ENCODE measurements around the gene SBNO2. TPM values are rescaled to one million over a fixed set of nuclear protein-coding genes. Genes with fewer than 3 reads are reported as not detected.

The SBNO2 gene
- total RNA-seq, 3 donors from 2014 or later, result 58.0 to 86.6 (median 74.6) TPM

GRCh38 chr19:1128106-1128505, 46.0 kb downstream of the SBNO2 start:
- no peak for TF ChIP-seq CTCF (IDR thresholded peaks at IDR 0.05)
- Histone ChIP-seq H3K36me3 (ENCODE audit: low read depth) (peaks cover 4% of the 10 kb centered on the region), H3K4me1 (ENCODE audit: low read depth) (peaks cover 37% of the 10 kb centered on the region), H3K4me3 (no peak overlapping the region), H3K9me3 (no peaks in the 10 kb centered on the region)
- intact Hi-C loops (cut with DNase I, micrococcal nuclease), result loop anchor here in 1 of 2 donors (10.0 kb wide), 1 partner anchor 47 kb away; the partner anchor contains the start of gene SBNO2
- DNase-seq (peak in 1 of 3 donors; percentile 40), ATAC-seq (no peak)

- H3K36me3 ChIP-seq (ENCODE audit: low read depth), result peaks cover 10% of the 10 kb centered on the region
- H3K4me3 ChIP-seq, result no peak overlapping the region
- intact Hi-C loops (cut with DNase I, micrococcal nuclease), result loop anchor here in 1 of 2 donors (10.0 kb wide), 1 partner anchor 48 kb away; the partner anchor contains the start of gene SBNO2
- ATAC-seq, result no peak
- no peak for TF ChIP-seq CTCF (IDR thresholded peaks at IDR 0.05)
- H3K9me3 ChIP-seq, result no peaks in the 10 kb centered on the region
- H3K4me1 ChIP-seq (ENCODE audit: low read depth), result peaks cover 29% of the 10 kb centered on the region
- DNase-seq, result no peak
These were observed 46.9 kb downstream of the SBNO2 start for GRCh38 chr19:1126984-1127760.

DNA sequence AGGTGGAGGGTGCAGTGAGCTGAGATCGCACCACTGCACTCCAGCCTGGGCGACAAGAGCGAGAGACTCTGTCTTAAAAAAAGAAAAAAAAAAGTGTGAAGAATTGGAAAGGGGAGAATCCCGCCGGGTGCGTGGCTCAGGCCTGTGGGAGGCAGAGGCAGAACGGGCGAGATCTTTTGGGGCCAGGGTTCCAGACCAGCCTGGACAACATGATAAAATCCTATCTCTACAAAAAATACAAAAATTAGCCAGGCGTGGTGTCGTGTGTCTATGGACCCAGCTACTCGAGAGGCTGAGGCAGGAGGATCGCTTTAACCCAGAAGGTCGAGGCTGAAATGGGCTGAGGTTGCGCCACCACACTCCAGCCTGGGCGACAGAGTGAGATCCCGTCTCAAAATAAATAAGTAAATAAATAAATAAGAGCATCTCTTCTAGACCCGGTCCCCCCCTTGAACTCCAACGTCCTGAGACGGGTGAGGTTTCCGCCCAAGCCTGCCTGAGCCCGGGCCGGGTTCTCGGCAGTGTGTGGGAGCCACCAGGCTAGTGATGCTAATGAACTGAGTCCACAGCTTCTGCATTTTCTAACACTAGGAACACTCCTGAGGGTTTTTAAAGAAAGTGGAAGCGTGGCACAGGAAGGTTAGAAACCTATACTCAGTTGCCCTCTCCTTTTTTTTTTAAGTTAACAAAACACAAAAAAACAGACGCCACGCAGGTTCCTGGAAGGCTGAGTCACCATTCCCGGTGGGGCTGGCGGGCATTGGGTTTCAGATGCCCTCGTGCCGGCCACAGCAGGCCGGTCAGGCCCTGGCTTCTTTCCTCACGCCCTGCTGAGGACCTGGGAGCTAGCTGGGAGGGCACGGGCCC, 48.2 kb downstream of the SBNO2 start:
- no peak for TF ChIP-seq CTCF (IDR thresholded peaks at IDR 0.05)
- Histone ChIP-seq H3K4me3 (no peak overlapping the region), H3K9me3 (no peaks in the 10 kb centered on the region), H3K36me3 (ENCODE audit: low read depth) (peaks cover 12% of the 10 kb centered on the region), H3K4me1 (ENCODE audit: low read depth) (peaks cover 19% of the 10 kb centered on the region)
- DNase-seq (no peak), ATAC-seq (no peak)
- intact Hi-C loops (cut with DNase I, micrococcal nuclease), result loop anchor here in 1 of 2 donors (10.0 kb wide), 1 partner anchor 49 kb away; the partner anchor contains the start of gene SBNO2

DNA sequence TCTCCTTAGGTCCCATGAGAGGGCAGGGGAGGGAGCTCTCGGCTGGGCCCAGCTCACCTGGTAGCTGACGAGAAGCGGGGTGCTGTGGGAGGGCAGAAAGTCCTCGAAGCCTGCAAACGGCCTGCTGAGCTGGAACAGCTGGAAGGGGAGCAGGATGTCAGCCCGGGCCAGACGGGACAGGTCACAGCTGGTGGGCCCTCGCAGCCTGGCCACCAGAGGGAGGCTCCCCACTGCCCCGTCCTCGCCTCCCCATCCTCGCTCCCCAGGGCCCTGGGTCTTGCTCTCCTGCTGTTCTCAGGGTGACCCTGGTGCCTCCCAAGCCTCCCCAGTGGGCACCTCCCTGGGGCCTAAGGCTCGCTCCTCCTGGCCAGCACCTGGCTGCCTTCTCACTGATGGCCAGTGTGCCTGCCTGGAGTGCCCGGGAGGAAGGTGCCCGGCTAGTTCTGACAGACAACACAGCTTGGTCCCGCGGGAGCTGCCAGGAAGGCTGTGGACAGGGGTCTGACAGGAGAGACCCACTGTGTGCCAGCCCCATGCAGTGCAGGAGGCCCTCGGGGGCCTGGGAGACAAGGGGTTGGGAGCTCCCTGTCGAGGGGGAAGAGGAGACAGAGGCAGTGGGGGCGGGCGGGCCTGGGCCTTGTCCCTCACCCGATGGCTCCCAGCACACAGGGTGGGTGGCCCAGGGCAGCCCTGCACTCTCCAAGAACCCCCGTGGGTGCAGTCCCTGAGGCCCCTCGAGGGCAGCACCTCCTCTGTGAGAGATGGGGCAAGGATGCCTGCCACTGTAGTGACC, 50.0 kb downstream of the SBNO2 start:
- ATAC-seq (no peak), DNase-seq (no peak)
- Histone ChIP-seq H3K4me3 (no peak overlapping the region), H3K36me3 (ENCODE audit: low read depth) (peaks cover 19% of the 10 kb centered on the region), H3K9me3 (no peaks in the 10 kb centered on the region), H3K4me1 (ENCODE audit: low read depth) (peaks cover 6% of the 10 kb centered on the region)
- TF ChIP-seq CTCF (IDR thresholded peaks at IDR 0.05), result no peak
- intact Hi-C loops (cut with DNase I, micrococcal nuclease), result loop anchor here in 1 of 2 donors (10.0 kb wide), 1 partner anchor 51 kb away; the partner anchor contains the start of gene SBNO2

DNA sequence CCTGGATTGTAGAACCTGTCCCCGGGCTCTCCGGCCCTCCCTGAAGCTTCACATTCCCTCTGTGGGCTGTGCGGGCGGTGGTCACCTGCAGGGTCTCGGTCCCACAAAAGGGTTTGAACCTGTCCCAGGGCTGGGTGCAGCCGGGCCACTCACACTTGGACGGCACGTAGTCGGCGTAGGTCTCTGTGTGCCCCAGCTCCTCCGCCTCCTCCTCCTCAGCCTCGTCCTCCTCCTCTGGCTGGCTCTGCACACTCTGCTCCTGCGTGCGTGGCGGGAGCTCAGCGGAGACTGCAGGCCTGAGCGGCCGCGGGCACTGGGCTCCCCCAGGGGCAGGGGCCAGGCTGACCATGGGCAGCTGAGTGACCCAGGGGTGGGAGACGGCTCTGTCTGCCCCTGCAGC, 50.7 kb downstream of the SBNO2 start:
- H3K4me1 ChIP-seq (ENCODE audit: low read depth), result peaks cover 6% of the 10 kb centered on the region

More for the DNA sequence above, 50.7 kb downstream of the SBNO2 start:
- Histone ChIP-seq H3K4me3 (no peak overlapping the region), H3K36me3 (ENCODE audit: low read depth) (peaks cover 19% of the 10 kb centered on the region), H3K9me3 (no peaks in the 10 kb centered on the region)
- no peak for TF ChIP-seq CTCF (IDR thresholded peaks at IDR 0.05)
- DNase-seq (peak in 1 of 3 donors; percentile 57), ATAC-seq (peak; percentile 2)
- intact Hi-C loops (cut with DNase I, micrococcal nuclease), result loop anchor here in 1 of 2 donors (10.0 kb wide), 1 partner anchor 51 kb away; the partner anchor contains the start of gene SBNO2

Measured in mucosa of descending colon (tissue), 3 donors.